OCI-M1 (cell line): ENCODE data around the gene GORAB.

Experiments used
- DNase-seq: peaks from one replicate; lab custom pipeline; 2025; lab: John Stamatoyannopoulos, UW

The GORAB gene

GRCh38 chr1:170531758-170532657 is at the start of gene GORAB:
Gene GORAB (plus strand): TSS chr1:170532166. CDS start chr1:170532224, 58 bp downstream.
- peak; percentile 94 for DNase-seq

GRCh38 chr1:170483051-170483450 is 48.9 kb upstream of the GORAB start:
- DNase-seq: no peak

GRCh38 chr1:170487503-170487902 is 44.5 kb upstream of the GORAB start:
- no peak for DNase-seq

- DNase-seq: no peak
These were observed 40.7 kb upstream of the GORAB start for GRCh38 chr1:170491291-170491690.

GRCh38 chr1:170494369-170494768 is 37.6 kb upstream of the GORAB start:
- DNase-seq: no peak

- DNase-seq: no peak
These were observed 37.0 kb upstream of the GORAB start for GRCh38 chr1:170495006-170495405.

- DNase-seq: no peak
These were observed 33.1 kb upstream of the GORAB start for GRCh38 chr1:170498876-170499275.

- DNase-seq: no peak
These were observed 28.3 kb upstream of the GORAB start for GRCh38 chr1:170503665-170504064.

- no peak for DNase-seq
These were observed 21.8 kb upstream of the GORAB start for GRCh38 chr1:170510163-170510562.

- no peak for DNase-seq
These were observed 20.9 kb upstream of the GORAB start for GRCh38 chr1:170511038-170511437.

- DNase-seq: no peak
These were observed 18.8 kb upstream of the GORAB start for GRCh38 chr1:170513138-170513537.

- DNase-seq: no peak
These were observed 13.7 kb upstream of the GORAB start for GRCh38 chr1:170518185-170518834.

GRCh38 chr1:170518965-170519364 is 13.0 kb upstream of the GORAB start:
- DNase-seq: no peak

- DNase-seq: no peak
These were observed 11.4 kb upstream of the GORAB start for GRCh38 chr1:170520601-170521000.

GRCh38 chr1:170521818-170522217 is 10.1 kb upstream of the GORAB start:
- DNase-seq: no peak

- DNase-seq: peak; percentile 53
These were observed 801 bp upstream of the GORAB start for GRCh38 chr1:170530972-170531757.

GRCh38 chr1:170533298-170533697 is 1.3 kb downstream of the GORAB start:
- peak; percentile 80 for DNase-seq

GRCh38 chr1:170534626-170535147 is 2.7 kb downstream of the GORAB start:
- no peak for DNase-seq

- DNase-seq: no peak
These were observed 3.5 kb downstream of the GORAB start for GRCh38 chr1:170535418-170535817.

- no peak for DNase-seq
These were observed 5.1 kb downstream of the GORAB start for GRCh38 chr1:170536924-170537551.

- DNase-seq: peak; percentile 15
These were observed 6.0 kb downstream of the GORAB start for GRCh38 chr1:170537798-170538503.
